ENCODE results near the gene STK32B. TPM values are rescaled to one million over a fixed set of nuclear protein-coding genes. Genes with fewer than 3 reads are reported as not detected.

STK32B gene
- total and polyA plus RNA-seq, 2 experiments from 2014 or later, result 0.71 to 2.3 TPM

DNA sequence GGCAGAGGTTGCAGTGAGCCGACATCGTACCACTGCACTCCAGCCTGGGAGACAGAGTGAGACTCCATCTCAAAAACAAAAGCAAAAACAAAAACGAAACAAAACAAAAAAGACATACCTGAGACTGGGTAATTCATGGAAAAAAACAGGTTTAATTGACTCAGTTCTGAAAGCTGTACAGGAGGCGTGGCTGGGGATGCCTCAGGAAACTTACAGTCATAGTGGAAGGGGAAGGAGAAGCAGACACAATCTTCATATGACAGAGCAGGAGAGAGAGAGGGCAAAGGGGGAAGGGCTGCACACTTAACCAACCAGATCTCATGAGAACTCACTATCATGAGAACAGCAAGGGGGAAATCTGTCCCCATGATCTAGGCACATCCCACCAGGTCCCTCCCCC lies 229.5 kb downstream of the STK32B start (continued):
- TF ChIP-seq, protein P1, sequence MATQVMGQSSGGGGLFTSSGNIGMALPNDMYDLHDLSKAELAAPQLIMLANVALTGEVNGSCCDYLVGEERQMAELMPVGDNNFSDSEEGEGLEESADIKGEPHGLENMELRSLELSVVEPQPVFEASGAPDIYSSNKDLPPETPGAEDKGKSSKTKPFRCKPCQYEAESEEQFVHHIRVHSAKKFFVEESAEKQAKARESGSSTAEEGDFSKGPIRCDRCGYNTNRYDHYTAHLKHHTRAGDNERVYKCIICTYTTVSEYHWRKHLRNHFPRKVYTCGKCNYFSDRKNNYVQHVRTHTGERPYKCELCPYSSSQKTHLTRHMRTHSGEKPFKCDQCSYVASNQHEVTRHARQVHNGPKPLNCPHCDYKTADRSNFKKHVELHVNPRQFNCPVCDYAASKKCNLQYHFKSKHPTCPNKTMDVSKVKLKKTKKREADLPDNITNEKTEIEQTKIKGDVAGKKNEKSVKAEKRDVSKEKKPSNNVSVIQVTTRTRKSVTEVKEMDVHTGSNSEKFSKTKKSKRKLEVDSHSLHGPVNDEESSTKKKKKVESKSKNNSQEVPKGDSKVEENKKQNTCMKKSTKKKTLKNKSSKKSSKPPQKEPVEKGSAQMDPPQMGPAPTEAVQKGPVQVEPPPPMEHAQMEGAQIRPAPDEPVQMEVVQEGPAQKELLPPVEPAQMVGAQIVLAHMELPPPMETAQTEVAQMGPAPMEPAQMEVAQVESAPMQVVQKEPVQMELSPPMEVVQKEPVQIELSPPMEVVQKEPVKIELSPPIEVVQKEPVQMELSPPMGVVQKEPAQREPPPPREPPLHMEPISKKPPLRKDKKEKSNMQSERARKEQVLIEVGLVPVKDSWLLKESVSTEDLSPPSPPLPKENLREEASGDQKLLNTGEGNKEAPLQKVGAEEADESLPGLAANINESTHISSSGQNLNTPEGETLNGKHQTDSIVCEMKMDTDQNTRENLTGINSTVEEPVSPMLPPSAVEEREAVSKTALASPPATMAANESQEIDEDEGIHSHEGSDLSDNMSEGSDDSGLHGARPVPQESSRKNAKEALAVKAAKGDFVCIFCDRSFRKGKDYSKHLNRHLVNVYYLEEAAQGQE (IDR thresholded peaks at IDR 0.05; ENCODE audit: unreplicated experiment), result no peak
- TF ChIP-seq EZH2phosphoT487 (IDR thresholded peaks at IDR 0.05; ENCODE audit: unreplicated experiment), result no peak
- no peak for TF ChIP-seq EZH2 (IDR thresholded peaks at IDR 0.05; ENCODE audit: low read depth, unreplicated experiment)
- TF ChIP-seq, protein P2, sequence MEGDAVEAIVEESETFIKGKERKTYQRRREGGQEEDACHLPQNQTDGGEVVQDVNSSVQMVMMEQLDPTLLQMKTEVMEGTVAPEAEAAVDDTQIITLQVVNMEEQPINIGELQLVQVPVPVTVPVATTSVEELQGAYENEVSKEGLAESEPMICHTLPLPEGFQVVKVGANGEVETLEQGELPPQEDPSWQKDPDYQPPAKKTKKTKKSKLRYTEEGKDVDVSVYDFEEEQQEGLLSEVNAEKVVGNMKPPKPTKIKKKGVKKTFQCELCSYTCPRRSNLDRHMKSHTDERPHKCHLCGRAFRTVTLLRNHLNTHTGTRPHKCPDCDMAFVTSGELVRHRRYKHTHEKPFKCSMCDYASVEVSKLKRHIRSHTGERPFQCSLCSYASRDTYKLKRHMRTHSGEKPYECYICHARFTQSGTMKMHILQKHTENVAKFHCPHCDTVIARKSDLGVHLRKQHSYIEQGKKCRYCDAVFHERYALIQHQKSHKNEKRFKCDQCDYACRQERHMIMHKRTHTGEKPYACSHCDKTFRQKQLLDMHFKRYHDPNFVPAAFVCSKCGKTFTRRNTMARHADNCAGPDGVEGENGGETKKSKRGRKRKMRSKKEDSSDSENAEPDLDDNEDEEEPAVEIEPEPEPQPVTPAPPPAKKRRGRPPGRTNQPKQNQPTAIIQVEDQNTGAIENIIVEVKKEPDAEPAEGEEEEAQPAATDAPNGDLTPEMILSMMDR (conservative IDR thresholded peaks at IDR 0.05; ENCODE audit: low read depth in 2 of 2), result no peak
- no peak for TF ChIP-seq POLR2AphosphoS5 (IDR thresholded peaks at IDR 0.05; ENCODE audit: low read depth)
- TF ChIP-seq NANOG (IDR thresholded peaks at IDR 0.05; ENCODE audit: borderline replicate concordance), result no peak
- no peak for TF ChIP-seq ZNF114 (CRISPR knock-in tag; IDR thresholded peaks at IDR 0.05)
- TF ChIP-seq ZNF331 (CRISPR knock-in tag; IDR thresholded peaks at IDR 0.05; ENCODE audit: low read depth), result no peak

DNA sequence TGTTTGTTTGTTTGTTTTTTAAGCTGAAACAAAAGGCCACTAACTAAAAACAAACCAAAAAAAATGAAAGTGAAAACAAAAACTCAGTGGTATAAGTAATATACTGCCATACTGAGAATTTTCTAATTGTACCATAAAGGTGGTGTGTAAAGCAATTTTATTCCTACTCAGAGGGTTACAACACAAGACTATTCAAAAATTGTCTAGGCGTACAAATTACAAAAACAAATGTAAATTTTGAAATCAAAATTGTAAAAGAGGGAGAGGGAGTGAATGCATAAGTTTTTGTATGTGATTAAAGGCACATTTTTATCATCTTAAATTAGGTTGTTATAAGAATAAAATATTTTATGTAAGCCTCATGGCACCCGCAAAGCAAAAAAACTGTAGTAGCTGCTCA lies 232.6 kb downstream of the STK32B start:
- H3K9me3 Mint-ChIP-seq, result no peaks in the 10 kb centered on the region
- no peaks in the 10 kb centered on the region for H4K20me1 ChIP-seq (replicated peaks; ENCODE audit: insufficient read depth)

More for the DNA sequence above, 232.6 kb downstream of the STK32B start:
- Histone ChIP-seq H3K27me3 (ENCODE audit: insufficient read depth) (no peaks in the 10 kb centered on the region), H3F3A (replicated peaks; ENCODE audit: low read depth) (no peaks in the 10 kb centered on the region), H3K4me3 (no peak overlapping the region), H3K4me1 (ENCODE audit: insufficient read depth) (no peaks in the 10 kb centered on the region), H3K4me2 (no peak overlapping the region), H3K27ac (ENCODE audit: low read depth) (no peak overlapping the region), H3K9me2 (ENCODE audit: insufficient read depth) (no peaks in the 10 kb centered on the region), H3K79me2 (replicated peaks; ENCODE audit: insufficient read depth) (no peaks in the 10 kb centered on the region), H3K36me3 (ENCODE audit: insufficient read depth) (no peaks in the 10 kb centered on the region), H2AFZ (no peak overlapping the region)
- ATAC-seq, result no peak
- TF ChIP-seq, protein P1 (IDR thresholded peaks at IDR 0.05; ENCODE audit: unreplicated experiment), result no peak
- TF ChIP-seq ZNF331 (CRISPR knock-in tag; IDR thresholded peaks at IDR 0.05; ENCODE audit: low read depth), result no peak
- no peak overlapping the region for H3K4me3 Mint-ChIP-seq
- H3K27me3 Mint-ChIP-seq (ENCODE audit: insufficient read depth, low read depth, poor library complexity), result peaks cover 4% of the 10 kb centered on the region
- no peaks in the 10 kb centered on the region for H3K4me1 Mint-ChIP-seq
- no peak overlapping the region for H3K27ac Mint-ChIP-seq
- no peaks in the 10 kb centered on the region for H3K36me3 Mint-ChIP-seq (ENCODE audit: low read depth)
- no peak for DNase-seq (ENCODE audit: low spot score)
